Measurements from ENCODE around the gene DENND4C.
"Not testable (repeated sequence)": the region's sequence is repeated elsewhere in the genome, so short reads cannot be mapped to it uniquely, and the experiment has no call there.

DENND4C gene

GRCh38 chr9:19224563-19224962 is 5.9 kb upstream of the DENND4C start:
- no peak for DNase-seq (ENCODE audit: low read depth)

- no peak for DNase-seq (ENCODE audit: low read depth)
These were observed 718 bp upstream of the DENND4C start for GRCh38 chr9:19229595-19230354.

- no peak for DNase-seq (ENCODE audit: low read depth)
These were observed 822 bp downstream of the DENND4C start for GRCh38 chr9:19231126-19231903.

GRCh38 chr9:19231904-19232822 is 1.7 kb downstream of the DENND4C start:
- DNase-seq (ENCODE audit: low read depth) = no peak

GRCh38 chr9:19232823-19233194 is 2.3 kb downstream of the DENND4C start:
- DNase-seq (ENCODE audit: low read depth) = no peak

GRCh38 chr9:19233344-19233743 is 2.9 kb downstream of the DENND4C start:
- DNase-seq (ENCODE audit: low read depth) = no peak

GRCh38 chr9:19239955-19240354 is 9.5 kb downstream of the DENND4C start:
- DNase-seq (ENCODE audit: low read depth) = no peak

GRCh38 chr9:19241728-19242127 is 11.2 kb downstream of the DENND4C start:
- DNase-seq (ENCODE audit: low read depth) = no peak

GRCh38 chr9:19243366-19244033 is 13.0 kb downstream of the DENND4C start:
- no peak for DNase-seq (ENCODE audit: low read depth)

GRCh38 chr9:19246891-19247290 is 16.4 kb downstream of the DENND4C start:
- DNase-seq (ENCODE audit: low read depth) = no peak

- DNase-seq (ENCODE audit: low read depth) = no peak
These were observed 16.9 kb downstream of the DENND4C start for GRCh38 chr9:19247420-19247819.

GRCh38 chr9:19250346-19250745 is 19.9 kb downstream of the DENND4C start:
- not testable (repeated sequence) for DNase-seq (ENCODE audit: low read depth)

- not testable (repeated sequence) for DNase-seq (ENCODE audit: low read depth)
These were observed 20.7 kb downstream of the DENND4C start for GRCh38 chr9:19251203-19251602.

- DNase-seq (ENCODE audit: low read depth) = not testable (repeated sequence)
These were observed 21.1 kb downstream of the DENND4C start for GRCh38 chr9:19251622-19252021.

GRCh38 chr9:19252174-19252884 is 21.8 kb downstream of the DENND4C start:
- DNase-seq (ENCODE audit: low read depth) = no peak

- DNase-seq (ENCODE audit: low read depth) = no peak
These were observed 22.4 kb downstream of the DENND4C start for GRCh38 chr9:19252885-19253219.

GRCh38 chr9:19255112-19255511 is 24.6 kb downstream of the DENND4C start:
- no peak for DNase-seq (ENCODE audit: low read depth)

GRCh38 chr9:19255821-19256220 is 25.3 kb downstream of the DENND4C start:
- no peak for DNase-seq (ENCODE audit: low read depth)

GRCh38 chr9:19259665-19260255 is 29.3 kb downstream of the DENND4C start:
- DNase-seq (ENCODE audit: low read depth) = not testable (repeated sequence)

GRCh38 chr9:19265602-19266001 is 35.1 kb downstream of the DENND4C start:
- DNase-seq (ENCODE audit: low read depth) = not testable (repeated sequence)

All from stimulated activated CD4-positive, alpha-beta T cell treated with anti-CD3 and anti-CD28 coated beads, Interleukin-2, amount 100 ng/mL, for 4 hours (primary cell).